OCI-LY3 (cell line): Measurements from ENCODE around the gene SMURF1.

ENCODE experiments used
- EZH2phosphoT487 ChIP-seq: fragments of 200-600 bp; shearing (Covaris generic); IDR thresholded peaks from 2 replicates; pipeline ENCODE4 v1.6.1; 2018; ENCODE audit warnings: antibody characterized with exemption, mixed run types, low read depth
- TF ChIP-seq, protein P1 (sequence below): fragments of 200-600, 300-600 bp; sonication (generic); IDR thresholded peaks from 2 replicates; pipeline ENCODE4 v1.5.1; 2014; ENCODE audit warnings: antibody characterized with exemption, low read length, low read depth

DNA sequence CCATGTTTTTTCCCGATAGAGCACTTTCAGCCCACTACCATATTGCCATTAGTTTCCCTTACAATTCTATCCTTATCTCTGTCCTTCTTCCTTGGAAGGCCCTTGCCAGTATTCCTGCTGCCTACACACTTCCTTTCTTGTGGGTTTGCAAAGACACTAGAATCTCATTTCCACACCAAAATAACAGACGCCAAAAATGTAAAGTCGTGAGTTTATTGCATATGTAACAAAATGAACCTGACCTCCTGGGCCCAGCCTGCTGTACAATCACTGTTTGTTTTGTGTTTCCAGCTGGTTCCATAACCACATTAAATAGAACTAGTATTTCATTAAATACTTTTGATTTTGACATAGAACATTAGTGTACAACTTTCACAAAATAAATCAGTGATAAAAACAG is 116.7 kb downstream of the SMURF1 start:
- TF ChIP-seq, protein P1, sequence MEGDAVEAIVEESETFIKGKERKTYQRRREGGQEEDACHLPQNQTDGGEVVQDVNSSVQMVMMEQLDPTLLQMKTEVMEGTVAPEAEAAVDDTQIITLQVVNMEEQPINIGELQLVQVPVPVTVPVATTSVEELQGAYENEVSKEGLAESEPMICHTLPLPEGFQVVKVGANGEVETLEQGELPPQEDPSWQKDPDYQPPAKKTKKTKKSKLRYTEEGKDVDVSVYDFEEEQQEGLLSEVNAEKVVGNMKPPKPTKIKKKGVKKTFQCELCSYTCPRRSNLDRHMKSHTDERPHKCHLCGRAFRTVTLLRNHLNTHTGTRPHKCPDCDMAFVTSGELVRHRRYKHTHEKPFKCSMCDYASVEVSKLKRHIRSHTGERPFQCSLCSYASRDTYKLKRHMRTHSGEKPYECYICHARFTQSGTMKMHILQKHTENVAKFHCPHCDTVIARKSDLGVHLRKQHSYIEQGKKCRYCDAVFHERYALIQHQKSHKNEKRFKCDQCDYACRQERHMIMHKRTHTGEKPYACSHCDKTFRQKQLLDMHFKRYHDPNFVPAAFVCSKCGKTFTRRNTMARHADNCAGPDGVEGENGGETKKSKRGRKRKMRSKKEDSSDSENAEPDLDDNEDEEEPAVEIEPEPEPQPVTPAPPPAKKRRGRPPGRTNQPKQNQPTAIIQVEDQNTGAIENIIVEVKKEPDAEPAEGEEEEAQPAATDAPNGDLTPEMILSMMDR, result no peak
- TF ChIP-seq EZH2phosphoT487, result no peak
